ENCODE measurements around the gene MS4A1.
"Not testable (repeated sequence)": the region's sequence is repeated elsewhere in the genome, so short reads cannot be mapped to it uniquely, and the experiment has no call there.

Gene MS4A1

GRCh38 chr11:60455531-60456042 is at the start of gene MS4A1:
Gene MS4A1, plus strand, starts transcription at chr11:60455847. Its CDS starts 6,528 bp downstream, at chr11:60462375.
- DNase-seq = no peak

- DNase-seq = no peak
Observed at GRCh38 chr11:60420015-60420414, 35.6 kb upstream of the MS4A1 start.

GRCh38 chr11:60422609-60423008 is 33.0 kb upstream of the MS4A1 start:
- DNase-seq = no peak

- DNase-seq = no peak
Observed at GRCh38 chr11:60428517-60428916, 27.1 kb upstream of the MS4A1 start.

GRCh38 chr11:60429272-60429671 is 26.4 kb upstream of the MS4A1 start, which contains the start of gene MS4A5:
Gene MS4A5, plus strand, starts transcription at chr11:60429572. Its CDS starts 103 bp downstream, at chr11:60429675.
- DNase-seq = no peak

- DNase-seq = no peak
Observed at GRCh38 chr11:60431251-60431650, 24.4 kb upstream of the MS4A1 start.

- DNase-seq = no peak
Observed at GRCh38 chr11:60433401-60433800, 22.2 kb upstream of the MS4A1 start.

- DNase-seq = no peak
Observed at GRCh38 chr11:60447070-60447469, 8.6 kb upstream of the MS4A1 start.

- no peak for DNase-seq
Observed at GRCh38 chr11:60447846-60448245, 7.8 kb upstream of the MS4A1 start.

- not testable (repeated sequence) for DNase-seq
Observed at GRCh38 chr11:60451185-60451584, 4.5 kb upstream of the MS4A1 start.

- no peak for DNase-seq
Observed at GRCh38 chr11:60454212-60454611, 1.4 kb upstream of the MS4A1 start.

GRCh38 chr11:60457576-60457975 is 1.9 kb downstream of the MS4A1 start:
- no peak for DNase-seq

- no peak for DNase-seq
Observed at GRCh38 chr11:60459345-60459744, 3.7 kb downstream of the MS4A1 start.

- no peak for DNase-seq
Observed at GRCh38 chr11:60468829-60469228, 13.2 kb downstream of the MS4A1 start.

- no peak for DNase-seq
Observed at GRCh38 chr11:60469723-60470122, 14.1 kb downstream of the MS4A1 start.

- peak in 1 of 2 donors; percentile 39 for DNase-seq
Observed at GRCh38 chr11:60477035-60477445, 21.4 kb downstream of the MS4A1 start.

- DNase-seq = peak in 1 of 2 donors; percentile 67
Observed at GRCh38 chr11:60482361-60482760, 26.7 kb downstream of the MS4A1 start.

- no peak for DNase-seq
Observed at GRCh38 chr11:60485987-60486386, 30.3 kb downstream of the MS4A1 start.

- no peak for DNase-seq
Observed at GRCh38 chr11:60492488-60493009, 36.9 kb downstream of the MS4A1 start, which contains the start of gene MS4A12. Gene MS4A12, plus strand, starts transcription at chr11:60492778. Its CDS starts 4,541 bp downstream, at chr11:60497319.

- DNase-seq = no peak
Observed at GRCh38 chr11:60493454-60493853, 37.8 kb downstream of the MS4A1 start.

- no peak for DNase-seq
Observed at GRCh38 chr11:60498399-60498798, 42.8 kb downstream of the MS4A1 start.

GRCh38 chr11:60498853-60499252 is 43.2 kb downstream of the MS4A1 start:
- DNase-seq = peak in 1 of 2 donors; percentile 20

- DNase-seq = no peak
Observed at GRCh38 chr11:60500276-60500910, 44.7 kb downstream of the MS4A1 start.

- no peak for DNase-seq
Observed at GRCh38 chr11:60502221-60502775, 46.7 kb downstream of the MS4A1 start.
